ES-I3 (cell line): ENCODE results near the gene ZC3H12D.

Experiments
- H3K36me3 ChIP-seq: 2 replicates; pipeline ENCODE4 v1.6.1; 2013; ENCODE audit warnings: mild to moderate bottlenecking, low read length, control low read depth, moderate library complexity; ENCODE audit not compliant: insufficient read depth
- H3K4me1 ChIP-seq: 2 replicates; pipeline ENCODE4 v1.6.1; 2013; ENCODE audit warnings: mild to moderate bottlenecking, control low read depth, low read length; ENCODE audit not compliant: insufficient read depth
- H3K9ac ChIP-seq: 2 replicates; pipeline ENCODE4 v1.6.1; 2013; ENCODE audit warnings: low read depth, mild to moderate bottlenecking, low read length, moderate library complexity
- H3K9me3 ChIP-seq: 2 replicates; pipeline ENCODE4 v1.6.1; 2013; ENCODE audit warnings: mild to moderate bottlenecking, low read length, moderate library complexity; ENCODE audit not compliant: control insufficient read depth, insufficient read depth

The ZC3H12D gene

DNA sequence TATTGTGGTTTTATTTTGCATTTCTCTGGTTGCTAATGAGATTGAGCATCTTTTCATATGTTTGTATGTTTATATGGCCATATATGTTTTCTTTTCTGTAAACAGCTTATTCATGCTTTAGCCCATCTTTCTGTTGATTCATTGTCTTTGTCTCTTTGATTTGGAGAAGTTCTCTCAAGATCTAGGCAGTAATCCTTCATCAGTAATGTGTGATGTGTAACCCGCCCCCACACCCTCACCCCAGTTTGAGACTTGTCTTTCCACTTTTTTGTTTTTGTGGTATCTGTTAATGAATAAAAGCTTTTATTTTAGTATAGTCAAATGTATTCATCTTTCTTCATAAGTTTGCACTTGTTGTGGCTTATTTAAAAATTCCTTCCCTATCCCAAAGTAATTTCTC is 26.0 kb downstream of the ZC3H12D start:
- H3K4me1 ChIP-seq, result no peaks in the 10 kb centered on the region
- no peak overlapping the region for H3K9ac ChIP-seq
- H3K9me3 ChIP-seq, result no peaks in the 10 kb centered on the region
- H3K36me3 ChIP-seq, result no peaks in the 10 kb centered on the region

DNA sequence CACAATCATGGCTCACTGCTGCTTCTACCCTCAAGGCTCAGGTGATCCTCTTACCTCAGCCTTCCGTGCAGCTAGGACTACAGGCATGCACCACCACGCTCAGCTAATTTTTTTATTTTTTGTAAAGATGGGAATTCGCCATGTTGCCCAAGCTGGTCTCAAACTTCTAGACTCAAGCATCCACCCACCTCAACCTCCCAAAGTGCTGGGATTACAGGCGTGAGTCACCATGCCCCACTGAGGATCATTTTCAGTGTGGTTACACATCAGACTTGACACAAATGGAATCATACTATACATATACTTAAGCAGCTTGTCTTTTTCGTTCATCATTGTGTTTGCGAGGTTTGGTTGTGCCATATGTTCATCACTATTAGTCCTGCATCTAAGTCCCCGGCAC is 26.6 kb downstream of the ZC3H12D start:
- Histone ChIP-seq H3K4me1 (no peaks in the 10 kb centered on the region), H3K9ac (no peak overlapping the region), H3K36me3 (no peaks in the 10 kb centered on the region), H3K9me3 (no peaks in the 10 kb centered on the region)

DNA sequence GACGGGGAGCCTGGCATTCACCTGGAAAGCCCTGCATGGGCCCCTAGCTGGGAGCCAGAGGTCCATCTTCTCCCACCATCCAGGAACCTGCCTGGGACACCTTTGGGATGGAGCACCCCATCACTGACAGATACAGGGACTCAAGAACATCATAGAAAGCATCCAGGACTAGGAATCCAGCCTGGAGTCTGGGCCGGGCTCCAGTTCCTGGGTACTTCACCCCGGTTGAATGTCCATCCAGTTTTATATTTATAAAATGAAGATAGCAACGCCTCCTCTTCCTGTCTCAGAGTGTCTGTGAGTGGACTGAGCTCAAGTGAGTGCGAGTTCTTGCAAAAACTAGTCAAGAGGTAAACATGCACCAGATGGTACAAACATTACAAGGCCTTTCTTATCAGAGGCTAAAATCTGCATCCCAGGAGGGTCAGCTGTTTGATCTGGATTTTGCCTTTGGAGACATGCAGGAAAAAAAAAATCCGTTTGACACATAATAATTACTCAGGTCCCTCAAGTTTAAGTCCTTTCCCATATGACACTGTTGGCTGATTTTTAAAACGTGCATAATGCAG is 27.4 kb downstream of the ZC3H12D start:
- Histone ChIP-seq H3K9me3 (no peaks in the 10 kb centered on the region), H3K9ac (no peak overlapping the region), H3K4me1 (no peaks in the 10 kb centered on the region), H3K36me3 (no peaks in the 10 kb centered on the region)

DNA sequence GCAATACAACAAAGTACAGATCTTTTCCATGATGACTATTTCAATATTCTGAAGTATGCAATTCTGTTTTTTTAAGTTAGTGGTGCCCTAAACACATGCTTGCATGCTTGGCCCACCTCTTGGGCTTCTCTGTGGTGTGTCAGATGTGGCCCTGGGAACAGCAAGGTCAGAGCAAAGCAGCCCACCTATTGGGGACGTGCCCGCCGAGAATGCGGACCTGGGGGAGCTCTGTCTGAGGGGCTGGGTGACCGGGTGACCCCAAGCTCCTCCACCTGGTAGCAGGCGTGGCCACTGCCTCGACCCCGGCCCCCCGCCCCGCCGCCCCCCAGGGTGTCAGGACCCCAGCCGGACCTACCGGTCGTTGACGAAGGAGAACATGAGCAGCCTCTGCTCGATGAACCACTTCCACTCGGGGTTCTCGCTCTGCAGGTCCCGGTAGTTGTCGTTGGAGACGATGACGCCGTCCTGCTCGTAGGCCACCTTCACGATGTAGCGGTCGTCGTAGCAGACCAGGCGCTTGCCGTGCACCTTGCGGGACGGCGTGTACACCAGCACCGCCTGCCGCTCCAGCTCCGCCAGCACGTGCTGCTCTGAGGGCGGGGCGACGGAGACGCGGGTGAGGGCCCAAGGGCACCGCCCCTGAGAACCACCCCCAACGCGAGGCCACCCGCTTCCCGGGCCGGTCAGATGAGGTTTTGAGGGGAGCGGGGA is 28.3 kb downstream of the ZC3H12D start:
- no peaks in the 10 kb centered on the region for H3K4me1 ChIP-seq

DNA sequence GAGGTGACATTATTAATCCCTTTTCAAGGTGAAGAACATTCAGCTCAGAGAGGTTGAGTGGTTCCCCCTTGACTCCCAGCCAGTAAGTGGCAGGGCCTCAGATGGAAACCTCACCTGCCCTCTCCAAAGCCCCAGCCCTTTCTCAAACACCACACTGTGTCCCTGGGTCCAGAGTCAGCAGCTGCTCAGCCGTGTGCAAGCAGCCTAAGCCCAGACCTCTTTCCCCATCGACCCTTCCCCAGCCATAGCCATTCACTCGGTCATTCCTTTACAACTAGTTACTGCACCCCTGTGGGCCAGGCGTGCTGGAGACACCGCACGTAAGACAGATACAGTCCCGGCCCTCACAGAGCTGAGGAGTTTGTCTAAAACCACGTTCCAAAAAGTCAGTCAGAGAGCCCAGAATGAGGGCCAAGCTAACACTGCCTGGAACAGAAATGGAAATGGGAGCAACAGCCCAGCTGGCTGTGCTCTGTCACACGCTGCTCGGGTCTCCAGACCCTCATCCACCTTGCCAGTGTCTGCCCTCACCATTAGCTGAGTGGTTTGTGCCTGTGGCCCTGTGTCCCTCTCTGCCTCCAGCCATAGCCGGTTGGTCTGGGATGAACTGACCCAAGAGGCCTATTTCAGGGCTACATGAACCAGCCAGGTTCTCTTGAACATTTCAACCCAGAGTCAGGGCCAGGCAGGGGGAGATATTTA is 29.6 kb downstream of the ZC3H12D start:
- H3K9me3 ChIP-seq, result no peaks in the 10 kb centered on the region
- no peaks in the 10 kb centered on the region for H3K36me3 ChIP-seq
- H3K4me1 ChIP-seq, result no peaks in the 10 kb centered on the region
- H3K9ac ChIP-seq, result no peak overlapping the region

More for the DNA sequence above, 28.3 kb downstream of the ZC3H12D start:
- Histone ChIP-seq H3K9ac (no peak overlapping the region), H3K9me3 (no peaks in the 10 kb centered on the region), H3K36me3 (no peaks in the 10 kb centered on the region)

DNA sequence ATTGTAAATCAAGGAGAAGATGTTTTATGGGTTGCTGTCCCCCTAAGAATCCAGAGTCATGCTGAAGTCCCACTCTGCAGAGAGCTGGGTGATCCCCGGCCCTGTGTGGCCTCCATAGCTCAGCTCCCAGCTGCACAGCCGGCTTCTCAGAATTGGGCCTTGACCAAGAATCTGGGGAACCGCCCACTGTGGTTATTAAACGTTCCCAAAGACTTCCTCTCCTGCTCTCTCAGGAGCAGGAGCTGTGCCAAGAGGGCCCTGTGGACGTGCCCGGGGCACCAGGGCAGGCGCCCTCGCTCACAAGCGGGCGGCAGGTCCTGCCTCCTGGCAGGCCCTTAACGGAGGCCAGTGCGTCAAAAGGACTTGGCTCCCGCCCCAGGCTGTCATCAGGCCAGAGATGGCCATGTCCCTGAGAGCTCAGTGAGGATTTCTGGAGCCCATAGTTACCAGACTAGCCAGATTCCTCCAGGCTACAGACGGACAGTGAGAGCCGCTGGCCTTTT is 30.4 kb downstream of the ZC3H12D start:
- no peaks in the 10 kb centered on the region for H3K36me3 ChIP-seq
- no peak overlapping the region for H3K9ac ChIP-seq
- H3K9me3 ChIP-seq, result no peaks in the 10 kb centered on the region
- H3K4me1 ChIP-seq, result no peaks in the 10 kb centered on the region

DNA sequence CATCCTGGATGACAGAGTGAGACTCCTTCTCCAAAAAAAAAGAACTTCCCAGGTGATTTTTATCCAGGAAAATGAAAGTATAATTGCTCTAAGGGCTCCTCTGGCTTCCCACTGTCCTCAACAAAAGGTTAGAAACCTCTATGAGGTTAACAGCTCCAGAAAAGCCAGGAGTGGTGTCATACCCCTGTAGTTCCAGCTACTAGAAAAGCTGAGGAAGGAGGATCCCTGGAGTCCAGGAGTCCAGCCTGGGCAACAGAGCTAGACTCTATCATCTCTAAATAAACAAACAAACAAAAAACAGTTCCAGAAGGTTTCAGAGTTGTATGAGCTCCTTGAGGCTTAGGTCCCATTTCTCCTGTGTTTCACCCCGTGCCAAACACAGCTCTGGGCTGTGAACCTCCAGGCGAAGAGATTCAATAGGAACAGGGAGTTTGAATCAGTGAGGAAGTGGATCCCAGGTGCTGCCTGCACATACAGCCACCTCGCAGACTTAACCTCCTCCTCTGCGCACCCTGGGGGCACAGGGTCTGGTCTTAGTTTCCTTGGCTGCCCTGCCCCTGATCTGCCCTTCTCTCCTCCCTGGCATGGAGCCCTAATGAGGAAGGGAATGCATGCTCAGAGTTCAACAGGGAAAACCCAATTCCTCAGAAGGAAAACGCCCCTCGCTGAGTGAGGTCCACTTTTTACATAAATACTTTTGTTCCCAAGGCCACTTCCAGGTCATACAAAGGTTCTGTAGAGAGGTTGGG is 31.0 kb downstream of the ZC3H12D start:
- no peaks in the 10 kb centered on the region for H3K4me1 ChIP-seq

DNA sequence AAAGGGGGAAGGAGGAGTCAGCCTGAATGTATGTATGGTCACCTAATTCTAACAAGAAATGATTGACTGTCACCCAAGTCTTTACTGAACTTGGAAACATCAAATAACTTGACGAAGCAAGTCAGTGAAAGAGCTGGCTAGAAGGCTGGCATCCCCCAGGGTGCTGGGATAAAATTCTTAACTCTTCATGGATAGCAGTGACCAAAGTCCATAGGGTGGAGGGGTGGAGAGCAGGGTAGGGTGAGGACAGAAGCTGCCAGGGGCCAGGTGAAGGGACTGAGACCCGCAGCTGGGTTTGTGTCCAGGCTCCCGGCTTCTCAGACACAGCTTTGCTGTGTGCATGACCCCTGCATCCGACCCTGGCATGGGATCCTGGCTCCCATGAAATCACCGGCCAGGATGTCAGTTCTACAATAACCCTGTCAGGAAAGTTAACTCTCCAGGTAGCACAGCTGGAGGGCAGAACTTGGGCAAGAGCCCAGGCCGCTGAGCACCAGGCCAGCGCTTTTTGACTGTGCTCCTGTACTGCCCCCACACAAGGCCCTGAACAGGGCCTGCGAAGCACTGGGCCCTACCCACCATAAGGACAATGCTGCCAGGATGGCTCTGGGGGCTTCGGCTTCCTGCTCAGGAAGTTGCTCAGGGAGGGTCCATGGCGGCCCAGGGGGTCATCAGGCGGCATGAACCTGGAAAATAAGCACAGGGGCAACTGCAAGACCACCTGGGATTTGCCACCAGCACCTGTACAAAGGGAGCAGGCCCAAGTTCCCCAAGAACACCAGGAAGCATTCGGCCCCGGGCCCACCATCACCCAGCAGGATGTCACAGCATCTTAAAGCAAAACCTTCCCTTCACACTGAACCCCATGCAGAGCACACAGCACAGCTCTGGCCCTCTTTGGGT is 32.5 kb downstream of the ZC3H12D start:
- Histone ChIP-seq H3K36me3 (no peaks in the 10 kb centered on the region), H3K9ac (peak overlapping the region; percentile 64; the same call in 1 of the 2 replicates), H3K4me1 (no peaks in the 10 kb centered on the region), H3K9me3 (no peaks in the 10 kb centered on the region)

More for the DNA sequence above, 31.0 kb downstream of the ZC3H12D start:
- Histone ChIP-seq H3K36me3 (no peaks in the 10 kb centered on the region), H3K9me3 (no peaks in the 10 kb centered on the region), H3K9ac (no peak overlapping the region)

DNA sequence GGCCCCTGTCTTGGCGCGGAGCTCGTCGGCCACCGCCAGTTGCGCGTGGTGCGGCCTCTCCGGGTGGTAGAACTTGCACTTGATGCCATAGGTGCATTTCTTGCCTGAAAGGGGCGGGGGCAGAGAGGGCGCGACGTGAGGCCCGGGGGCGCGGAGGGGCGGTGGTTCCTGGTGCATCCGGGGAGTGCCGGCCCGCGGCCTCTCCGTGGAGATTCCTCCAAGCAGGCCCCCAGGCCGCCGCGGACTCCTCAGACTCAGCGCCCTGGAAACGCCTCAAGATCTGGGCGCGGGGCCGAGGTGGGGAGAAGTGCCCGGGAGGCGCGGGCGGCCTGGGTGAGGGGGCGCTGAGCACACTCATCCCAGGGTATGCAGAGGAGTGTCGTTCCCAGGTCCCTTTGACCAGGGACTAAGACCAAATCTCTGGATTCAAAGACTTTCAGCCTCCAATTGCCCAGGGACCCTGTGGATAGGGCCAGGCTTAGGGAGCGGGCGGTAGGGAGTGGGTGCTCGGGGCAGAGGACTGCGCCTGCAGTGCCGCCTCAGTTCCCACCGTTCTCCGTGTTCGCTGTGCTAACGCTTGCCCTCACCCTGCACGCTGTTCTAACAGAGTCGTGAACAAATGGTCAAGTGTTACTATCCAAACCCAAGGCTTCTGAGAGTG is 33.3 kb downstream of the ZC3H12D start:
- Histone ChIP-seq H3K4me1 (no peaks in the 10 kb centered on the region), H3K36me3 (no peaks in the 10 kb centered on the region), H3K9me3 (no peaks in the 10 kb centered on the region), H3K9ac (peak overlapping the region; percentile 64)

DNA sequence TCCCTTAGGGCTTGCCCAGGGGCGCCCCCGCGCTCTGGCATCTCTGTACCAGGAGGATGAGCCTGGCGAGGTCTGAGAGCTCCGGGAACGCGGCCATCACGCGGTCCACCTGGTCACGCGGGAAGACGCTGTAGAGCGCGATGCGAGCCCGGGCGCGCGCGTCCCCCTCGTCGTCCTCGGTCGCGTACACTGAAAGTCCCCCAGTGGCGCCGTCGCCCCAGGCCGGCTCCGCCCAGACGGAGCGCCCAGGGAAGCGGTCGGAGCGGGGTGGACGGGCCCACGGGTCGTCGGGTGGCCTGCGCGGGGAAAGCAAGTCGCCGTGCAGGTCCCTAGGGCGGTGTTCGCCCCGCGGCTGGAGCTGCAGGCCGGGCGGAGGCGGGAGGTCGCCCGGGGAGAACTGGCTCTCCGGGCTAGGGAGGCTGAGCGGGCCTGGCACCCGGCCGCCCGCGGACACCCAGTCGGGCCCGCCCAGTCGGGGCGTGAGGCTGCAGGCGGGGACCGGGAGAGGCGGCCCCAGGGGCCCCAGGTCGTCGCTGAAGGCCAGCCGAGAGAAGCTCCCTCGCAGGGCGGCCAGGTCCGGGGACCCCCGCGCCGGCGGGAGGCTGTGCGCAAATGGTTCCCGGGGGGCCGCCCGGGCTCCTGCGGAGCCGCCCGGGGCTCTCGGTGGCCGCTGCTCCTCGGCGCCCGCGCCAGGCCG is 34.0 kb downstream of the ZC3H12D start:
- Histone ChIP-seq H3K9me3 (no peaks in the 10 kb centered on the region), H3K9ac (peak overlapping the region; percentile 64), H3K36me3 (no peaks in the 10 kb centered on the region), H3K4me1 (no peaks in the 10 kb centered on the region)

DNA sequence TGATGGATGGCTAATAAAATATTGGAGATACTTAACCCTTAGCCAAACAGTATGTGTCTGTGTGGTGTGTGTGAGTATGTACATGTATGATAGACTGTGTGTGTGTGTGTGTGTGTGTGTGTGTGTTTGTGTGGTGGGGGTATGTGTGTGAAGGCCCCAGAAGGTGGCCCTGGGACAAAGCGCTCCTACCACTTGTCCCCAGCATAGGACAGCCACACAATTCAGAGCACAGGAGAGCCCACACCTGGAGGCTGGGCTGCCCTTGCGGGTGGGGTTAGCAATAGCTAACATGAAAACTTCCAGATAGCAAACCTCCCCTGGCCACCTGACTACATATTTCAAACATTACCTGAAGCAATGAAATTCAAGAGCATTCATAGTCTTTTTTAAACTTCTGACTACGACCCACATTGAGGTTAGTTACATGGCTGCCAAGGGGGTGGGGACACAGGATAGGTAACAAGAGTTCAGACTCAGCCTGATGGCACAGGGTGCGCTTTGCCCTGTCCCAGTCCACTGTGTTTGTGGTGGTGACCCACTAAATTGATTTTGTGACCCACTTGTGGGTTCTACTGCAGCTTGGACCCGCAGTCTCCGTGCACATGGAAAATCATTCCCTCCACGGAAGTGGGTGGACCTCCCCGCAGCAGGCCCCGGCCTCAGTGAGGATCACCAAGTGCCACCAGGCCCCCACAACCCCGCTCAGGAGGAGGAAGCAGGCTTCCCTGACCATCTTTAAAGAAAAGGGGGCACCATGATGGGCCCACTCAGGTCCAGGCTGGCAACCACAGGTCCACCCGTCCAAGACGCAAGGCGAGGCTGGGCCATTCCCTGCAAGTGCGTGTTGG is 34.8 kb downstream of the ZC3H12D start:
- no peaks in the 10 kb centered on the region for H3K36me3 ChIP-seq
- peak overlapping the region; percentile 64; the same call in 1 of the 2 replicates for H3K9ac ChIP-seq
- H3K9me3 ChIP-seq, result no peaks in the 10 kb centered on the region
- H3K4me1 ChIP-seq, result no peaks in the 10 kb centered on the region

DNA sequence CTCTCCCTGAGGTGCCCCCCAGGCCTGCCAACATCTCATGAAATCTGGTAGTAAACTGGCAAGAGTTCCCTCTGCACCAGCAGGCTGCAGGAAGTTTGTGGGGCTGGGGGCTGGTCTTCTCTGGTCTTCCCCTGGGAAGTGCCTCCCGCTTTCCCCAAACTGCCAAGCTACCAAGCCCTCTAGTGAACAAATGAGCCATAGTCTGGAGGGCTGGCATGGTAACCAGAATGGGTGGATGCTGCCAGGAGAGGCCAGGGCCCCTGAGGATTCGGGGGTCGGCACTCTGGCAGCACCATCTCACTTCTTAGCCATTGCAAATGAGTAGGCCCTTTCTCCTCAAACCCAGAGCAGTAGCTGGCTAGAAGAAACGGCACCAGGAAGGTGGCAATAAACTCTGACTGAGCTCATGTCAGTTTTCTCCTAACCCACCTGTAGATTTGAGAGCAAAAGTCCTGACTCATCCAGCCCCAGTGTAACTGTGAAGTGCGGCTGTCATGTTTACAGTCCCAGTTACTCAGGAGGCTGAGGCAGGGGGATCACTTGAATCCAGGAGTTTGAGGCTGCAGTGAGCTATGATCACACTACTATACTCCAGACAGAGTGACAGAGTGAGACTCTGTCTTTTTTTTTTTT is 35.9 kb downstream of the ZC3H12D start:
- Histone ChIP-seq H3K36me3 (no peaks in the 10 kb centered on the region), H3K9ac (no peak overlapping the region), H3K9me3 (no peaks in the 10 kb centered on the region), H3K4me1 (no peaks in the 10 kb centered on the region)
